ENCODE results near the gene OR2S2. TPM values are rescaled to one million over a fixed set of nuclear protein-coding genes. Genes with fewer than 3 reads are reported as not detected.

OR2S2 gene
- total and polyA plus RNA-seq, 2 donors (not counting 1 experiment from before 2014, with no cell fraction given): not detected

DNA sequence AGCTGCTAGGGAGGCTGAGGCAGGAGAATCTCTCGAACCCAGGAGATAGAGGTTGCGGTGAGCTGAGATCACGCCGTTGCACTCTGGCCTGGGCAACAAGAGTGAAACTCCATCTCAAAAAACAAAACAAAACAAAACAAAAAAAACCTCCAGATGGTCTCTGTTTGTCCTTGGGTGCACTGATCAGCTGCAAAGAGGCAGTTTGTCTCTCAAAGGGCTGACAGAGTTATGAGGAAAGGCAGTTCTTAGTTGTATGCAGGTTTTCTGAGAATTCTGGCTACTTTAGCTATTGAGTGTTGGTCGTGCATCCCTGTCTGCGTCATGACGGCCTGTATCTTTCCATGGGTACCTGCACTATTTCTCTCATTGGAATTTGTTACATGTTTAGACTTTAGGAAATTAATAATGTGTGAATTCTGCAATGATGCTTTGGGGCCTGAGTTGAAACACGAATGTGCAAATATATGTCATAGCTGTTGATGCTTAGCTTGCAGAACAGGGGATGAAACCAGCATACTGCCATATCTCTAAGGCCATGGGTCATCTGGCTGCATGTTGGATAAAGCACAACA lies 18.2 kb downstream of the OR2S2 start:
- H3K27me3 ChIP-seq (replicated peaks in 1 of 4; ENCODE audit: control extremely low read depth in 1 of 4, control insufficient read depth in 3 of 4, insufficient read depth in 4 of 4, low read length in 3 of 4): peaks cover 0 to 15% (median 9%) of the 10 kb centered on the region in 4 experiments
- H3K4me2 ChIP-seq (replicated peaks; ENCODE audit: low read depth, low read length, poor library complexity, severe bottlenecking): no peak overlapping the region
- CTCF ChIA-PET: interaction anchor here (1.3 to 1.4 kb wide), 2 partner anchors 20 to 84 kb away, joined by 4 to 5 read pairs; no protein-coding TSS in a partner anchor
- H3K9me3 Mint-ChIP-seq (ENCODE audit: insufficient read depth): no peaks in the 10 kb centered on the region
- peaks cover 11 to 14% of the 10 kb centered on the region in 2 donors for H3K4me1 ChIP-seq (ENCODE audit: control insufficient read depth in 2 of 2, insufficient read depth in 2 of 2, low read length in 2 of 2)
- H3K27ac ChIP-seq (ENCODE audit: low read length in 2 of 2): no peak overlapping the region
- DNase-seq (no peak), ATAC-seq (ENCODE audit: low read depth) (no peak)
- 100% methylated on average over 1 of the region's 8 CpGs for WGBS (ENCODE audit: insufficient coverage)
- no peak overlapping the region for H3K4me3 ChIP-seq (ENCODE audit: control extremely low read depth in 1 of 5, extremely low read depth in 1 of 5, insufficient read depth in 1 of 5, low read depth in 2 of 5, low read length in 4 of 5)
- no peak overlapping the region for H3K9ac ChIP-seq (ENCODE audit: low read length)
- no peak overlapping the region for H2AFZ ChIP-seq (ENCODE audit: insufficient read depth, low read depth, low read length, poor library complexity, severe bottlenecking)
- no peak overlapping the region for H3K27ac Mint-ChIP-seq
- no peaks in the 10 kb centered on the region for H3K36me3 ChIP-seq (replicated peaks in 1 of 2; ENCODE audit: control extremely low read depth in 1 of 2, control insufficient read depth in 1 of 2, extremely low read depth in 1 of 2, insufficient read depth in 2 of 2, low read length in 1 of 2)
- peaks cover 0 to 4% (median 4%) of the 10 kb centered on the region in 3 donors for H3K9me3 ChIP-seq (ENCODE audit: control extremely low read depth in 1 of 3, control insufficient read depth in 2 of 3, insufficient read depth in 1 of 3, low read length in 2 of 3)
- POLR2A ChIA-PET: no interaction called here
- no peak overlapping the region for H3K4me3 Mint-ChIP-seq
- peaks cover 18% of the 10 kb centered on the region for H3K4me1 Mint-ChIP-seq
- intact Hi-C loops (cut with micrococcal nuclease): no loop called here
- no peaks in the 10 kb centered on the region for H3K79me2 ChIP-seq (ENCODE audit: control insufficient read depth, insufficient read depth, low read length)
- no peak for TF ChIP-seq EZH2 (IDR thresholded peaks at IDR 0.05; ENCODE audit: borderline replicate concordance, insufficient read depth, low read depth, low read length, poor library complexity, severe bottlenecking)
- TF ChIP-seq, protein P1, sequence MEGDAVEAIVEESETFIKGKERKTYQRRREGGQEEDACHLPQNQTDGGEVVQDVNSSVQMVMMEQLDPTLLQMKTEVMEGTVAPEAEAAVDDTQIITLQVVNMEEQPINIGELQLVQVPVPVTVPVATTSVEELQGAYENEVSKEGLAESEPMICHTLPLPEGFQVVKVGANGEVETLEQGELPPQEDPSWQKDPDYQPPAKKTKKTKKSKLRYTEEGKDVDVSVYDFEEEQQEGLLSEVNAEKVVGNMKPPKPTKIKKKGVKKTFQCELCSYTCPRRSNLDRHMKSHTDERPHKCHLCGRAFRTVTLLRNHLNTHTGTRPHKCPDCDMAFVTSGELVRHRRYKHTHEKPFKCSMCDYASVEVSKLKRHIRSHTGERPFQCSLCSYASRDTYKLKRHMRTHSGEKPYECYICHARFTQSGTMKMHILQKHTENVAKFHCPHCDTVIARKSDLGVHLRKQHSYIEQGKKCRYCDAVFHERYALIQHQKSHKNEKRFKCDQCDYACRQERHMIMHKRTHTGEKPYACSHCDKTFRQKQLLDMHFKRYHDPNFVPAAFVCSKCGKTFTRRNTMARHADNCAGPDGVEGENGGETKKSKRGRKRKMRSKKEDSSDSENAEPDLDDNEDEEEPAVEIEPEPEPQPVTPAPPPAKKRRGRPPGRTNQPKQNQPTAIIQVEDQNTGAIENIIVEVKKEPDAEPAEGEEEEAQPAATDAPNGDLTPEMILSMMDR (IDR thresholded peaks at IDR 0.05): no peak
- H3K27me3 Mint-ChIP-seq: peaks cover 31% of the 10 kb centered on the region
- H4K20me1 ChIP-seq (ENCODE audit: control insufficient read depth, insufficient read depth, low read length, poor library complexity, severe bottlenecking): no peaks in the 10 kb centered on the region
